ENCODE results near the gene EFHC1.

EFHC1 gene

GRCh38 chr6:52527436-52527835 is 107.3 kb downstream of the EFHC1 start:
- Histone ChIP-seq H3K4me3 (ENCODE audit: low read depth in 1 of 2, low read length in 1 of 2) (no peak overlapping the region), H3K4me1 (ENCODE audit: control insufficient read depth in 1 of 2, insufficient read depth in 1 of 2, low read depth in 1 of 2, low read length in 1 of 2) (no peaks in the 10 kb centered on the region), H3K27ac (no peak overlapping the region), H3K9me3 (no peaks in the 10 kb centered on the region), H3K36me3 (no peaks in the 10 kb centered on the region), H3K27me3 (no peaks in the 10 kb centered on the region)
- no peak for TF ChIP-seq CTCF (IDR thresholded peaks at IDR 0.05)

- Histone ChIP-seq H3K4me3 (ENCODE audit: low read depth in 1 of 2, low read length in 1 of 2) (no peak overlapping the region), H3K4me1 (ENCODE audit: control insufficient read depth in 1 of 2, insufficient read depth in 1 of 2, low read depth in 1 of 2, low read length in 1 of 2) (no peaks in the 10 kb centered on the region), H3K36me3 (no peaks in the 10 kb centered on the region), H3K27ac (no peak overlapping the region), H3K27me3 (no peaks in the 10 kb centered on the region), H3K9me3 (no peaks in the 10 kb centered on the region)
- TF ChIP-seq CTCF (IDR thresholded peaks at IDR 0.05): no peak
These were observed 109.2 kb downstream of the EFHC1 start for GRCh38 chr6:52529311-52529710.

- Histone ChIP-seq H3K36me3 (peaks cover 6% of the 10 kb centered on the region), H3K4me3 (ENCODE audit: low read depth in 1 of 2, low read length in 1 of 2) (no peak overlapping the region), H3K9me3 (no peaks in the 10 kb centered on the region), H3K4me1 (ENCODE audit: control insufficient read depth in 1 of 2, insufficient read depth in 1 of 2, low read depth in 1 of 2, low read length in 1 of 2) (no peaks in the 10 kb centered on the region), H3K27me3 (no peaks in the 10 kb centered on the region), H3K27ac (no peak overlapping the region)
- TF ChIP-seq CTCF (IDR thresholded peaks at IDR 0.05): no peak
These were observed 110.2 kb downstream of the EFHC1 start for GRCh38 chr6:52530351-52530750.

GRCh38 chr6:52531396-52531795 is 111.3 kb downstream of the EFHC1 start:
- peaks cover 6% of the 10 kb centered on the region for H3K36me3 ChIP-seq
- H3K27me3 ChIP-seq: no peaks in the 10 kb centered on the region
- H3K4me3 ChIP-seq (ENCODE audit: low read depth in 1 of 2, low read length in 1 of 2): no peak overlapping the region
- no peak overlapping the region for H3K27ac ChIP-seq
- no peaks in the 10 kb centered on the region for H3K4me1 ChIP-seq (ENCODE audit: control insufficient read depth in 1 of 2, insufficient read depth in 1 of 2, low read depth in 1 of 2, low read length in 1 of 2)
- TF ChIP-seq CTCF (IDR thresholded peaks at IDR 0.05): no peak
- no peaks in the 10 kb centered on the region for H3K9me3 ChIP-seq

- no peak overlapping the region for H3K4me3 ChIP-seq (ENCODE audit: low read depth in 1 of 2, low read length in 1 of 2)
- no peaks in the 10 kb centered on the region for H3K9me3 ChIP-seq
- no peak overlapping the region for H3K27ac ChIP-seq
- no peaks in the 10 kb centered on the region for H3K4me1 ChIP-seq (ENCODE audit: control insufficient read depth in 1 of 2, insufficient read depth in 1 of 2, low read depth in 1 of 2, low read length in 1 of 2)
- H3K36me3 ChIP-seq: peaks cover 6% of the 10 kb centered on the region
- TF ChIP-seq CTCF (IDR thresholded peaks at IDR 0.05): no peak
- H3K27me3 ChIP-seq: no peaks in the 10 kb centered on the region
These were observed 111.7 kb downstream of the EFHC1 start for GRCh38 chr6:52531834-52532233.

GRCh38 chr6:52532457-52532856 is 112.3 kb downstream of the EFHC1 start:
- H3K36me3 ChIP-seq: peaks cover 6% of the 10 kb centered on the region
- H3K27ac ChIP-seq: no peak overlapping the region
- H3K27me3 ChIP-seq: no peaks in the 10 kb centered on the region
- no peak overlapping the region for H3K4me3 ChIP-seq (ENCODE audit: low read depth in 1 of 2, low read length in 1 of 2)
- TF ChIP-seq CTCF (IDR thresholded peaks at IDR 0.05): no peak
- H3K4me1 ChIP-seq (ENCODE audit: control insufficient read depth in 1 of 2, insufficient read depth in 1 of 2, low read depth in 1 of 2, low read length in 1 of 2): no peaks in the 10 kb centered on the region
- H3K9me3 ChIP-seq: no peaks in the 10 kb centered on the region
